Measurements from ENCODE around the gene GASK1A.

- TF ChIP-seq CTCF (conservative IDR thresholded peaks at IDR 0.05) (no peak), ZFX (IDR thresholded peaks at IDR 0.05) (no peak)
These were observed 26.1 kb downstream of the GASK1A start for GRCh38 chr3:43005253-43005652.
